H7 (cell line): Measurements from ENCODE around the gene DEGS1. TPM values are rescaled to one million over a fixed set of nuclear protein-coding genes. Genes with fewer than 3 reads are reported as not detected.
A peak's percentile ranks its signal among the peaks of the same experiment; 100 is the strongest.
"Not testable (repeated sequence)": the region's sequence is repeated elsewhere in the genome, so short reads cannot be mapped to it uniquely, and the experiment has no call there.

Experiments used
- DNase-seq: peaks from one replicate; pipeline ENCODE4 v3.0.0; 2012
- H3K27me3 ChIP-seq: 2 replicates; pipeline ENCODE4 v1.6.0; 2011; ENCODE audit warnings: mild to moderate bottlenecking, low read length; ENCODE audit not compliant: control insufficient read depth, insufficient read depth
- H3K36me3 ChIP-seq: replicated peaks from 2 replicates; pipeline ENCODE4 v1.5.1; 2011; ENCODE audit warnings: low read length; ENCODE audit not compliant: control insufficient read depth, insufficient read depth
- H3K4me3 ChIP-seq: 2 replicates; pipeline ENCODE4 v1.5.1; 2011; ENCODE audit warnings: low read depth, mild to moderate bottlenecking, control low read depth, low read length, moderate library complexity; ENCODE audit not compliant: insufficient read depth
- total RNA-seq: library from RNA; depleted of rRNA; stranded (reverse); fragments of >200 nt; shearing (Covaris generic); gene quantifications from 2 replicates; pipeline ENCODE4 v1.2.3, GENCODE V29; 2014

The DEGS1 gene
- total RNA-seq, 1 experiment from 2014 or later: 68.4 TPM

DNA sequence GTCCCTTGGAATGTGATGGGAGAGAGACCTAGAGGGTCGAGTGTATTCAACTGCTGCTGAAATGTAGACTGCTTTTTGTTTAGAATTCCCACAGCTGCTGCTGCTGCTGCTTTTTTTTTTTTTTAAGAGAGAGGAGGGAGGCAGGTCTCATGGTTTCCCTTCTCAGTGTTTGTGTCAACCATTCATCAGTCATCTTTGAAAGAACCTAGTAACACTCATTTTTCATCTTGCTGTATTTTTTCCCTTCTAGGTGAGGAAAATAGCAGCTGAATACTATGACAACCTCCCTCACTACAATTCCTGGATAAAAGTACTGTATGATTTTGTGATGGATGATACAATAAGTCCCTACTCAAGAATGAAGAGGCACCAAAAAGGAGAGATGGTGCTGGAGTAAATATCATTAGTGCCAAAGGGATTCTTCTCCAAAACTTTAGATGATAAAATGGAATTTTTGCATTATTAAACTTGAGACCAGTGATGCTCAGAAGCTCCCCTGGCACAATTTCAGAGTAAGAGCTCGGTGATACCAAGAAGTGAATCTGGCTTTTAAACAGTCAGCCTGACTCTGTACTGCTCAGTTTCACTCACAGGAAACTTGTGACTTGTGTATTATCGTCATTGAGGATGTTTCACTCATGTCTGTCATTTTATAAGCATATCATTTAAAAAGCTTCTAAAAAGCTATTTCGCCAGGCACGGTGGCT is 9.2 kb downstream of the DEGS1 start:
- DNase-seq: no peak
- Histone ChIP-seq H3K36me3 (peaks cover 2% of the 10 kb centered on the region), H3K27me3 (no peaks in the 10 kb centered on the region), H3K4me3 (no peak overlapping the region)

- H3K4me3 ChIP-seq: no peak overlapping the region
- no peak for DNase-seq
- H3K36me3 ChIP-seq: peaks cover 2% of the 10 kb centered on the region
- no peaks in the 10 kb centered on the region for H3K27me3 ChIP-seq
These were observed 10.4 kb downstream of the DEGS1 start for GRCh38 chr1:224193319-224193966.

DNA sequence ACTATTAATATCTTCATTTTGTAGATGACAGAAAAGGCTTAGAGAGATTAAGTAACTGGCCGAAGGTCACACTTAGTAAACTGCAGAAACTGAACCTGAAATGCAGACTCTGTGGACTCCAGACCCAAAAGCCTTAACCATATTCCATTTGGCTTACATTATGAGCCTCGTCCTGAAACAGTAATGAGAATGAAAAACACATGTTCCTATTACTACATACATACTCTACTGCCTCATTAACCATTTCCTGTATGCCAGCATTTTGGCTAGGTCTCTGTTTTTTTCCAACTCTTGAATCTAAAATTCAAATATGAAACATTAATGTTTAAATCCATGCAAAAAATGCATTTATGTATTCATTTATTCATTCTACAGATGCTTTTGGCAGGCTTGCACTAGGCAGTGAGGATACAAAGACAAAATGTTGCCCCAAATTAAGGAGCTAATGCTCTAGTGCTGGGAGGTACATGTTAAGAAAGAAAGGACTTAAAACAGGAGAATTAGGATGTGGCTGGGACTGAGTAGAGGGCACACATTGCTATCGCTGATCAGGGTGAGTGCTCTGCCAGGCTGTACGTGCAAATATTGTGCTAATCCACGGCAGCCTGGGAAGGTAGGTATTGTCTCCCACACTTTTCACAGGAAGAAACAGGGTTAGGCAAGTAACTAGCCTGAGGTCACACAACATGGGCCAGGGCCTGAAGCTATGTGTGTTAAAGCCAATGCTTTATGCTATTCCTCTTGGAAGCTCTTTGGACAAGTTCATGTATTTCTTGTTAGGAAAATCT is 14.0 kb downstream of the DEGS1 start:
- H3K4me3 ChIP-seq: no peak overlapping the region
- peaks cover 2% of the 10 kb centered on the region for H3K36me3 ChIP-seq
- no peak for DNase-seq
- no peaks in the 10 kb centered on the region for H3K27me3 ChIP-seq

DNA sequence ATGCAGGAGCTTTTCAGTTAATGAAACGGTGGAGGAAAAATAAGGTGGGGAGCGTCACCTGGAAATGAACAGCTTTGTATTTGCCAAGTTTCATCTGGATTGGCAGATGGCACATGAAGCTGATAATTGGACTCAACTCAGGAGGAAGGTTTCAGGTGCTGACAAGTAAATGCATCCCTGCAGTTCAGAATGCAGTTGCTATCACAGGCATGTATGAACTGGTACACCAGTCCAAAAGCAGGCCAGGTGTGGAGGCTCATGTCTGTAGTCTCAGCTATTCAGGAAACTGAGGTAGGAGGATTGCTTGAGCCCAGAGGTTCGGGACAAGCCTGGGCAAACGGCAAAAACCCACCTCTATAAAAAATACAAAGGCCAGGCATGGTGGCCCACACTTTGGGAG is 15.5 kb downstream of the DEGS1 start:
- H3K27me3 ChIP-seq: no peaks in the 10 kb centered on the region
- H3K4me3 ChIP-seq: no peak overlapping the region
- no peaks in the 10 kb centered on the region for H3K36me3 ChIP-seq
- DNase-seq: no peak

GRCh38 chr1:224199679-224200078 is 16.6 kb downstream of the DEGS1 start:
- no peak for DNase-seq
- no peaks in the 10 kb centered on the region for H3K27me3 ChIP-seq
- H3K4me3 ChIP-seq: no peak overlapping the region
- H3K36me3 ChIP-seq: no peaks in the 10 kb centered on the region

DNA sequence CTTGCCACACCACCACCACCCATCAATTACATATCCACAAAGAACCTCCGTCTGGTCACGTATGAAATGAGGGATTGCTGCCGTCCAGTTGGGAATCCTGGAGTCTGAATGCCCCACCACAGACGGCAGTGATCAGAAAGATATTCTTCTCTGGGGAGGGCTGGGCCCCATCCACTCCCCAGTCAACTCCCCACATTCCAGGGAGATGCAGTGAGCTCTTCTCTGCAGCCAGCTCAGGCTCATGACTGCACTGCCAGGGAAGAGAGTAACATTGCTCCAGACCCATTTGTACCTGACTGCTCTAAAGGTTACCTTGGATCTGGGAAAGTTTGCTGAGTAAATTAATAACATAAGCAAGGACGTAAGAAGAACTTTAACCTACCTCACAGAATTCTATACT is 18.3 kb downstream of the DEGS1 start:
- H3K4me3 ChIP-seq: no peak overlapping the region
- H3K36me3 ChIP-seq: no peaks in the 10 kb centered on the region
- H3K27me3 ChIP-seq: no peaks in the 10 kb centered on the region
- no peak for DNase-seq

DNA sequence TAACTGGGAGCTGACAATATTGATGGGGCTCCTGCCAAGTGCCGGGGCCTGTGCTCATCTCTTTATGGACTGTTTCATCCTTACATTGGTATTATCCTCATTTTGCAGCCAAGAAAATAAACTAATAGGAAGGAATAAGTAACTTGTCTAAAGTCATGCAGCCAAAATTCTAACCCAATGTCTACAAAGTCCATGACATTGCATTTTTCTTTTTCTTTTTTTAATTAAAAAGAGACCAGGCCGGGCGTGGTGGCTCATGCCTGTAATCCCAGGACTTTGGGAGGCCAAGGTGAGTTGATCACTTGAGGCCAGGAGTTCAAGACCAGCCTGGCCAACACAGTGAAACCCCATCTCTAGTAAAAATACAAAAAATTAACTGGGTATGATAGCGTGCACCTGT is 18.8 kb downstream of the DEGS1 start:
- no peaks in the 10 kb centered on the region for H3K27me3 ChIP-seq
- no peak overlapping the region for H3K4me3 ChIP-seq
- no peaks in the 10 kb centered on the region for H3K36me3 ChIP-seq
- no peak for DNase-seq

DNA sequence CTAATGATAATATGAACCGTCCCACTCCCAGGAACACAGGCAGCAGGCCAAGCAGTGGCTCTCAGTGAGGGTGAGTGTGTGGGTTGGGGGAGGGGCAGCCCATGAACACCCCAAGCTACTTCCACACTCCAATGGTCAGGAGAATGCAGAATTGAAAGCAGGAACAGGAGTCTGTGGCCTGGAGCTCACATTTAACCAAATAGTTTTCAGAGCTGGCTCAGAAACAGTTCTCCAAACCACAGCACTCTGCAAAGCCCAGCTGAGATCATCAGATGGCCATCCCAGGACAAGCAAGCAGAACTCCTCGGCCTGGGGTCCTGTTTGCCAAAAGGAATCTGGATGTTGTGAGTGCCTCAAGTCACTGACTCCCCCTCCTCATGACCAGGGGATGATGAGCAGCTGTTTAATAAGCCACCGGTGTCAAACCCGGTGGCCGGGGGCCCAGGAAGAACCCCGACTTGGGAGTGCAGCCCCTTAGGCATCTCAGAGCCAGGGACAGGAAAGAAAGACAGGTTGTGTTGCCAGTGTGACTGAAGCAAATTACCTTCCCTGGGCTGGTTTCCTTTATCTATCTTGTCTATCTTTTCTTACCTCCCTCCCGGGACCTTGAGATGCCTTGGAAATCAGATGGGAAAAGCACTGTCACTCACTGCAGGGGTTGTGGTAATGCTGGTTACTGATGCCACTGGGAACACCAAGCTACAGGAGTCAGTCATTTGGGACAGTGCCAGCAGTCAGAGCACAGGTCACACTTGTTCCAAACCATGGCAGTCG is 20.4 kb downstream of the DEGS1 start:
- no peak overlapping the region for H3K4me3 ChIP-seq
- DNase-seq: peak; percentile 59
- no peaks in the 10 kb centered on the region for H3K36me3 ChIP-seq
- H3K27me3 ChIP-seq: no peaks in the 10 kb centered on the region

GRCh38 chr1:224205438-224205840 is 22.4 kb downstream of the DEGS1 start:
- Histone ChIP-seq H3K36me3 (no peaks in the 10 kb centered on the region), H3K4me3 (no peak overlapping the region), H3K27me3 (no peaks in the 10 kb centered on the region)
- no peak for DNase-seq

DNA sequence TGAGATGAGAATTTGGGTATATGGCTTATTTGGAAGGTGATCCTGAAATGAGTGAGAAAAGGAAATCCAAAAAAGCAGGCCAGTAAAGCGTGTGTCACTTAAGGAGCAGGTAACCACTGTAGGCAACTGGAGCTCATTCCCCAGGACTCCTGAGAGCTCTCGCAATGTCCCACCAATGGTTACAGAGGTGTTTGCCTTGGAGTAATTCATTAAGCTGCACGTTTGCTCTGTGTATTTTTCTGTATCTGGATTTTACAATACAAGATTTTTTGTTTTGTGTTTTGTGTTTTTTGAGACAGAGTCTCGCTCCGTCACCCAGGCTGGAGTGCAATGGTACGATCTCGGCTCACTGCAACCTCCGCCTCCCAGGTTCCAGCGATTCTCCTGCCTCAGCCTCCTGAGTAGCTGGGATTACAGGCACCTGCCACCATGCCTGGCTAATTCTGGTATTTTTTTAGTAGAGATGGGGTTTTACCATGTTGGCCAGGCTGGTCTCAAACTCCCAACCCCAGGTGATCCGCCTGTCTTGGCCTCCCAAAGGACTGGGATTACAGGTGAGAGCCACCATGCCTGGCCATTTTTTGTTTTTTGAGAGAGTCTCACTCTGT is 23.0 kb downstream of the DEGS1 start:
- not testable (repeated sequence) for H3K4me3 ChIP-seq, DNase-seq, H3K36me3 ChIP-seq, H3K27me3 ChIP-seq

GRCh38 chr1:224211206-224211962 is 28.3 kb downstream of the DEGS1 start:
- H3K36me3 ChIP-seq: no peaks in the 10 kb centered on the region
- H3K4me3 ChIP-seq: no peak overlapping the region
- no peak for DNase-seq
- no peaks in the 10 kb centered on the region for H3K27me3 ChIP-seq

GRCh38 chr1:224212618-224213061 is 29.6 kb downstream of the DEGS1 start:
- H3K4me3 ChIP-seq: no peak overlapping the region
- H3K36me3 ChIP-seq: no peaks in the 10 kb centered on the region
- H3K27me3 ChIP-seq: no peaks in the 10 kb centered on the region
- no peak for DNase-seq

DNA sequence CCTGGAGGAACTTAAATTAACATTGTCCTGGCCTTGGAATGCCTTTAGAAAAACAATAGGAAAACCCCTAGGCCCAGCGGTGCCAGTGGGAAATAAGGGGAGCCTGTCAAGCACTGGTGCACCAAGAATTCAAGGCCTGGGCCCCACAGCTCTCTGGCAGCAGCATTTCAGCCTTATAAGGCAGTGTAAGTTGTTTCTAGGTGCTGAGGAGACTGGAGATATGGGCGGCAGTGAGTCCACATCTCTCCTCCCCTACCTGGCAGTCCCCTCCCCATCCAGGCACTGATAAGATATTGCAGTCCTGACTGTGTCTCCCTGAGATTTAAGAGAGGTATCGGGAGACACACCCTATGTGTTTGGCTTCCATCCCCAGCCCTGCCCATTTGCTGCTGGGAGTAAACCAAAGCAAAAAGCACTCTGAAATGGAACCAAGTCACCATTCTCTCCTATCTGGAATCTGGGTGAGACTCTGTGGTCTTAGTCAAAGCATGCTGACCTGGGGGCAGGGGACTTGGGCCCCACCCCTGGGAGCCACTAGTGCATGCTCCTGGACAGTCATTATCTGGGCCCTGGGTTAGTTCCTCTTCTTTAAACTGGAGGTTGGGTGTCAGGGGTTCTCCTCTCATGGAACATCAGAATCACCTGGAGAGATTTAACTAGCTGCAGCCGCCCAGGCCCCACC is 30.5 kb downstream of the DEGS1 start:
- Histone ChIP-seq H3K27me3 (no peaks in the 10 kb centered on the region), H3K36me3 (no peaks in the 10 kb centered on the region), H3K4me3 (no peak overlapping the region)
- DNase-seq: peak; percentile 57
